Rectal smooth muscle tissue (tissue), 1 donor: ENCODE data around the gene TBC1D1.
A peak's percentile ranks its signal among the peaks of the same experiment; 100 is the strongest.

Experiments used
- H3K27ac ChIP-seq: one replicate; pipeline ENCODE4 v1.7.0; 2013; ENCODE audit warnings: low read depth, low read length, inconsistent platforms
- H3K27me3 ChIP-seq: one replicate; pipeline ENCODE4 v1.7.0; 2013; ENCODE audit warnings: low read length; ENCODE audit not compliant: control insufficient read depth, insufficient read depth
- H3K36me3 ChIP-seq: one replicate; pipeline ENCODE4 v1.7.0; 2013; ENCODE audit warnings: low read length; ENCODE audit not compliant: control insufficient read depth, insufficient read depth
- H3K4me1 ChIP-seq: one replicate; pipeline ENCODE4 v1.7.0; 2013; ENCODE audit warnings: low read length; ENCODE audit not compliant: control insufficient read depth, insufficient read depth
- H3K4me3 ChIP-seq: one replicate; pipeline ENCODE4 v1.7.0; 2013; ENCODE audit warnings: low read length
- H3K9ac ChIP-seq: one replicate; pipeline ENCODE4 v1.7.0; 2013; ENCODE audit warnings: low read length

TBC1D1 gene

GRCh38 chr4:37868238-37868637, 22.6 kb upstream of the TBC1D1 start:
- H3K27ac ChIP-seq, result no peak overlapping the region
- no peak overlapping the region for H3K4me3 ChIP-seq
- peaks cover 4% of the 10 kb centered on the region for H3K4me1 ChIP-seq
- H3K9ac ChIP-seq, result no peak overlapping the region
- no peaks in the 10 kb centered on the region for H3K27me3 ChIP-seq
- no peaks in the 10 kb centered on the region for H3K36me3 ChIP-seq

- Histone ChIP-seq H3K4me3 (no peak overlapping the region), H3K27me3 (no peaks in the 10 kb centered on the region), H3K4me1 (peaks cover 23% of the 10 kb centered on the region), H3K9ac (no peak overlapping the region), H3K36me3 (no peaks in the 10 kb centered on the region), H3K27ac (peak overlapping the region; percentile 45)
These were observed 18.4 kb upstream of the TBC1D1 start for GRCh38 chr4:37872310-37872988.

- Histone ChIP-seq H3K4me3 (no peak overlapping the region), H3K4me1 (peaks cover 23% of the 10 kb centered on the region), H3K27ac (peak overlapping the region; percentile 86), H3K27me3 (no peaks in the 10 kb centered on the region), H3K36me3 (no peaks in the 10 kb centered on the region), H3K9ac (no peak overlapping the region)
These were observed 17.5 kb upstream of the TBC1D1 start for GRCh38 chr4:37873386-37873785.

- peak overlapping the region; percentile 88 for H3K27ac ChIP-seq
- H3K9ac ChIP-seq, result no peak overlapping the region
- no peaks in the 10 kb centered on the region for H3K36me3 ChIP-seq
- H3K4me3 ChIP-seq, result no peak overlapping the region
- H3K4me1 ChIP-seq, result peaks cover 23% of the 10 kb centered on the region
- H3K27me3 ChIP-seq, result no peaks in the 10 kb centered on the region
These were observed 14.7 kb upstream of the TBC1D1 start for GRCh38 chr4:37876156-37876555.

GRCh38 chr4:37879365-37879764, 11.5 kb upstream of the TBC1D1 start:
- H3K4me1 ChIP-seq, result peaks cover 22% of the 10 kb centered on the region
- H3K36me3 ChIP-seq, result no peaks in the 10 kb centered on the region
- no peak overlapping the region for H3K27ac ChIP-seq
- no peak overlapping the region for H3K9ac ChIP-seq
- no peak overlapping the region for H3K4me3 ChIP-seq
- no peaks in the 10 kb centered on the region for H3K27me3 ChIP-seq

GRCh38 chr4:37881811-37882210, 9.1 kb upstream of the TBC1D1 start:
- Histone ChIP-seq H3K36me3 (no peaks in the 10 kb centered on the region), H3K9ac (no peak overlapping the region), H3K4me1 (peaks cover 19% of the 10 kb centered on the region), H3K27me3 (no peaks in the 10 kb centered on the region), H3K27ac (no peak overlapping the region), H3K4me3 (no peak overlapping the region)

DNA sequence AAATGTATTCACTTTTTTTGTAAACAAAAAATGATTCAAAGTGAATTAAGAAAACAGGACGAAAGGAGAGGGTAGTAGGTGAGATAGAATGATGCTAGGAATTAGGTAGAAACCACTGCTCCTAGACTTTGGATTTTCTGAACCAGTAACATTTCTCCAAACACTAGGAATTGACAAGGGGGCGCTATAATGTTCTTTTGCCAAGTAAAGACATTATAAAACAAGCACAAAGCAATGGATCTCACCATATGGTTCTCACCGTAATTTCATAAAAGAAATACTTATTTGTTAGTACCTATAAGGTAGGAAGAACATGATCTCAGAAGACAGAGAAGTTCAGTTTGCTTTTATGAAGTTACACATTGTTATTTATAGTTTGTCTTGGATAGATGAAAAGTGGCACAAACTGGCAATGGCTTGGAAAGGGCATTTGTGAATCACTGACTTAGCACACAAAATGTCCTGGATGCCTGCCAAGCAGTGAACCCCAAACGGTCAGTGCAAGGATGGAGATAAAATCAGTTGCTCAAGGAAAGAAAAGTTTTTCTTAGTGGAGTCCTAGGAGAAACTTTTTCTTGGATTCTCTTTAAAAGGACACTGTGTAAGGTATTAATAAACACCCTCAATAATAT, 8.1 kb upstream of the TBC1D1 start:
- Histone ChIP-seq H3K27me3 (no peaks in the 10 kb centered on the region), H3K27ac (peak overlapping the region; percentile 10), H3K9ac (no peak overlapping the region), H3K4me1 (peaks cover 19% of the 10 kb centered on the region), H3K36me3 (no peaks in the 10 kb centered on the region), H3K4me3 (no peak overlapping the region)

DNA sequence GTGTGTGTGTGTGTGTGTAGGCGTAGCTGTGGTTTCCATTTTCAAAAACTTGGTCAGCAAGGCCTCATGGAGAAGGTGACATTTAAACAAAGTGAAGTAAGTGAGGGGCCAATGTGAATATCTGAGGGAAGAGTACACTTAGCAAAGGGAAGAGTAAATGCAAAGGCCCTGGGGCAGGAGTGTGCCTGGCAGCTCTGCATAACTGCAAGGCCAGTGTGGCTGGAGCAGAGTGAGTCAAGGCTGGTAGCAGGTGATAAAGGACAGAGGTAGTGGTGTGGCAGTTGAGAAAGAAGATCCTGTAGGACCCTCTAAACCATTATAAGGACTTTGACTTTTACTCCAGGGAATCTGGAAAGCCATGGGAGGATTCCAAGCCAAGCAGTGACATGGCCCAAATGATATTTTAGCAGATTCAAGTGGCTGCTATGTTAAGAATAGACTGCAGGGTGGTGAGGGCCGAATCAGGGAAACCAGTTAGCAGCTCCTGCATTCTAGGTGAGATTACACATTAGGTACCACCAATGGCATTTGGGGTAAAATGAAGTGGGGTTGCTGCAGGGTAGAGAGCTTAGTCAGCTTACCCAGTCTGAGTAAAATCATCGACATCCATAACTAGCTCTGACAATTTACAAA, 5.9 kb upstream of the TBC1D1 start:
- no peak overlapping the region for H3K9ac ChIP-seq
- H3K27me3 ChIP-seq, result no peaks in the 10 kb centered on the region
- peak overlapping the region; percentile 88 for H3K27ac ChIP-seq
- no peaks in the 10 kb centered on the region for H3K36me3 ChIP-seq
- H3K4me1 ChIP-seq, result peaks cover 25% of the 10 kb centered on the region
- no peak overlapping the region for H3K4me3 ChIP-seq

DNA sequence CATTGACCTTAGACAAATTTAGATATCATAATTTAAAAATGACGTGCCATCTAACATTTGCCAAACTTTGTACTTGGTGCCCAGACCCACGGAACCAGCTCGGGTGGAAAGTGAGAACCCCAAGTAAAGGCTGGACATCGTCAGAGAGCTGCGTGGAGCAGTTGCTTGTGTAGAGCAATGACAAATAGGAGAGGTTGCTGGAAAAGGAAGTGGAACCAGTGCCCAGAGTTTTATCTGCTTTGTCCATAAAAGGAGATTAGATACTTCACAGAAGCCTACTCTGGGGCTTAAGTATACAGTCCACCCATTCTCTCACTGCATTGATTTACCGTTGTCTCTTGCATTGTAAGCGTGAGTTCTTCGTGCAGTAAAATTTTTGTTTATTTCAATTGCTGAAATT, 5.4 kb upstream of the TBC1D1 start:
- Histone ChIP-seq H3K27ac (peak overlapping the region; percentile 98), H3K4me3 (no peak overlapping the region), H3K36me3 (no peaks in the 10 kb centered on the region), H3K9ac (no peak overlapping the region), H3K4me1 (peaks cover 25% of the 10 kb centered on the region), H3K27me3 (no peaks in the 10 kb centered on the region)

DNA sequence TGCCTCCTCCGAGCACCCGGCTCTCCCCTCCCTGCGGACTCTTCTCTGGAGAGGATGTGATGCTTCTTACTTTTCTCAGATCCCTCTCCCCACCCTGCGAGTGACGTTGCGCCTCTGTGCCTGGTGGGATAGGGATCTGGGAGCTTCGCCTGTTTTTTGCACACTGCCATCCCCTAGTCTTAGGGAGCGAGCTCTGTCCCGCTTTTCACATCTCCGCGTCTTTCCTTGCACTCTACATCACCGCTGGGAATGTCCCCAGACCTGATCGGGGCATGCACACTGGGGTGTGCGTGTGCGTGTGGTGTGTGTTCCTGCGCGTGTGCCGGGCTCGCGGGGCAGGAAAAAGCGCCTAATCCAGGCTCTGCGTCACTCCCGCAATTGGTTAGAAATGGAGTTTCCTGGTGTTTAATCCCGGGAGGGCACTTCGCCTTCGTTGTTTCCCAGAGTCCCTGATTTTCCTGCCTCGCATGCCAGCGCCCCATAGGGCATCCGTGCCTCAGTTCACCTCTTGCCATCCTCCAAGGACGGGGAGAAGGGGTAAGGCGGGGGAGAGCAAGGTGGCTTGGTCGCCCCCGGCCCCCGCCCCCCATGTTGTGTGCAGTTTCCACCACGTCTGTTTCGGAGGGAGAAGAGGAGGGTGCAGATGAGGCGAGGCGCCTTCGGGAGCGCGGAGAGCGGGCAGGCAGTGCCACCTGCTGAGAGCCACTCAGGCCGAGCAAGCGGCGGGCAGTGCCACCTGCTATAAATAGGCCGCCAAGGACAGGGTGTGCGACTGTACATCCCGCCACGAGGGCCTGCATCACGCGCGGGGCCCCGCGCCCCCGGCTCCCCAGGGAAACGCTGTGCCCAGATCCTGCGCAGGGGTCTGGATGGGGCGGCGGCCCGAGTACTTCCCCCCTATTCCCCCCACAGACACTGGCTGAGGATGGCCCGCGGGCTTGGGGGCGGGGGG, 759 bp upstream of the TBC1D1 start:
- Histone ChIP-seq H3K9ac (peak overlapping the region; percentile 2), H3K4me3 (peak overlapping the region; percentile 79), H3K4me1 (peaks cover 17% of the 10 kb centered on the region), H3K36me3 (no peaks in the 10 kb centered on the region), H3K27me3 (no peaks in the 10 kb centered on the region), H3K27ac (peak overlapping the region; percentile 98)

GRCh38 chr4:37891260-37892159, 626 bp downstream of the TBC1D1 start:
- H3K36me3 ChIP-seq, result no peaks in the 10 kb centered on the region
- no peaks in the 10 kb centered on the region for H3K27me3 ChIP-seq
- H3K9ac ChIP-seq, result peak overlapping the region; percentile 54
- H3K4me3 ChIP-seq, result peak overlapping the region; percentile 79
- H3K4me1 ChIP-seq, result peaks cover 13% of the 10 kb centered on the region
- peak overlapping the region; percentile 98 for H3K27ac ChIP-seq
